GM18507 (cell line): ENCODE measurements around the gene BBX.
"Not testable (repeated sequence)": the region's sequence is repeated elsewhere in the genome, so short reads cannot be mapped to it uniquely, and the experiment has no call there.

Experiments
- DNase-seq: peaks from one replicate; pipeline ENCODE4 v3.0.0; 2011; ENCODE audit warnings: low read depth; ENCODE audit not compliant: insufficient read length; ENCODE audit errors: extremely low spot score
- FAIRE-seq: peaks from 2 replicates; lab custom pipeline; 2011; peaks lifted over from hg19 to GRCh38; lab: Jason Lieb, UNC

Gene BBX

GRCh38 chr3:107819656-107820055 lies 296.9 kb downstream of the BBX start:
- DNase-seq = no peak
- FAIRE-seq = no peak

- FAIRE-seq (no peak), DNase-seq (no peak)
These were observed 299.5 kb downstream of the BBX start for GRCh38 chr3:107822308-107822707.

GRCh38 chr3:107824822-107825371 lies 302.1 kb downstream of the BBX start:
- no peak for FAIRE-seq
- no peak for DNase-seq

- FAIRE-seq (no peak), DNase-seq (no peak)
These were observed 302.8 kb downstream of the BBX start for GRCh38 chr3:107825556-107825955.

GRCh38 chr3:107826727-107827126 lies 304.0 kb downstream of the BBX start:
- DNase-seq = no peak
- no peak for FAIRE-seq

GRCh38 chr3:107829185-107829584 lies 306.4 kb downstream of the BBX start:
- no peak for FAIRE-seq
- DNase-seq = no peak

- no peak for FAIRE-seq
- DNase-seq = no peak
These were observed 308.8 kb downstream of the BBX start for GRCh38 chr3:107831590-107831989.

- FAIRE-seq (no peak), DNase-seq (no peak)
These were observed 310.3 kb downstream of the BBX start for GRCh38 chr3:107833043-107833442.

- no peak for FAIRE-seq
- no peak for DNase-seq
These were observed 311.1 kb downstream of the BBX start for GRCh38 chr3:107833722-107834416.

- not testable (repeated sequence) for DNase-seq, FAIRE-seq
These were observed 312.2 kb downstream of the BBX start for GRCh38 chr3:107835001-107835400.

- DNase-seq = no peak
- FAIRE-seq = no peak
These were observed 315.3 kb downstream of the BBX start for GRCh38 chr3:107837895-107838612.

- no peak for FAIRE-seq
- no peak for DNase-seq
These were observed 319.1 kb downstream of the BBX start for GRCh38 chr3:107841831-107842230.

GRCh38 chr3:107842940-107843339 lies 320.2 kb downstream of the BBX start:
- FAIRE-seq (no peak), DNase-seq (no peak)

GRCh38 chr3:107845380-107846278 lies 322.9 kb downstream of the BBX start:
- no peak for DNase-seq
- no peak for FAIRE-seq

- FAIRE-seq = peak; percentile 66
These were observed 323.6 kb downstream of the BBX start for GRCh38 chr3:107846279-107846852.

GRCh38 chr3:107847791-107848190 lies 325.0 kb downstream of the BBX start:
- DNase-seq = no peak
- no peak for FAIRE-seq

More at GRCh38 chr3:107846279-107846852, 323.6 kb downstream of the BBX start:
- DNase-seq = no peak

- FAIRE-seq = no peak
- DNase-seq = no peak
These were observed 325.7 kb downstream of the BBX start for GRCh38 chr3:107848351-107848915.

- no peak for DNase-seq
- no peak for FAIRE-seq
These were observed 327.9 kb downstream of the BBX start for GRCh38 chr3:107850681-107851080.

GRCh38 chr3:107853821-107854220 lies 331.1 kb downstream of the BBX start:
- FAIRE-seq (no peak), DNase-seq (no peak)
